GM21360 (cell line): ENCODE results near the gene GTF2A2.
"Not testable (repeated sequence)": the region's sequence is repeated elsewhere in the genome, so short reads cannot be mapped to it uniquely, and the experiment has no call there.

ENCODE experiments used
- ATAC-seq: cut with Tn5 transposase; IDR thresholded peaks from one replicate; pipeline ENCODE4 v1.9.1; 2021; ENCODE audit warnings: mild to moderate bottlenecking, moderate library complexity; ENCODE audit not compliant: unreplicated experiment

The GTF2A2 gene

DNA sequence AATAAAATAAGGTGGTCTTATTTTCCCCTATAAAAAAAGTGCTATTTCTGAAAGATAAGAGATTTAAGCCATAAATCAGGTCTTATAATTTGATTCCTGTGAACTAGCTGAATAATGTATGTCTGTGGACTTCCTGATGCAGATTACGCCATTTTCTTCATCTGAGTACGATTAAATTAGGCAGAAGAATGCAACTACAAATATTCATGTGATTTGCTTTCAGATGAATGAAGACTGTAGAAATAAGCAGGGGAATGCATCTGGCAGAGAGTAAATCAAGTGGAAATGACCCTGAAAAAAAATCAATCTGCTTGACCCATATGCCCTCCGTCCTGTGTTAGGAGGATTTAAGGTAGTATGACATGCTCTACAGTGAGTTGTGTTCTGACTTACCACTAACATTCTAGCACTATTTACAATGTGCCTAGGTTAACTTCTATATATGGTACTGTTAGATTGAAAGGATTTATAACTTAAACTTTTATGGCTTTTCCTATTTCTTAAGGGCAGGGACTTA, 17.1 kb upstream of the GTF2A2 start:
- ATAC-seq: no peak

DNA sequence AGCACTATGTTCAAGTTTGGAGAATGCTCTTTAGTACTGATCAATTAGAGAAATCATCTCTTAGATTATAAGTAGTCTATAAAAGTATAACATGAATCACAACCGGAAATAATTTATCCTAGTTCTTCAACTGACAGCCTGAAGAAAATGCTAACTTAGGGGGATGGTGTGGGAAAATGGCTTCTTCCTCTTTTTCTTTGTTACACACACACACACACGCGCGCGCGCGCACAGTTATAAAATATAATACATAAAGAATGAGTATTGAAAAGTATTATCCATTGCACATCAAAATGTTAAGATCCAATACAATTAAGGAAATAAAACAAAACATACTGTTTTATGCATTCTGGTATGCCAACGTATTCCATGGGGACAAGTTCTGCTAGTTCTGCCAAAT, 11.2 kb upstream of the GTF2A2 start:
- ATAC-seq: no peak

DNA sequence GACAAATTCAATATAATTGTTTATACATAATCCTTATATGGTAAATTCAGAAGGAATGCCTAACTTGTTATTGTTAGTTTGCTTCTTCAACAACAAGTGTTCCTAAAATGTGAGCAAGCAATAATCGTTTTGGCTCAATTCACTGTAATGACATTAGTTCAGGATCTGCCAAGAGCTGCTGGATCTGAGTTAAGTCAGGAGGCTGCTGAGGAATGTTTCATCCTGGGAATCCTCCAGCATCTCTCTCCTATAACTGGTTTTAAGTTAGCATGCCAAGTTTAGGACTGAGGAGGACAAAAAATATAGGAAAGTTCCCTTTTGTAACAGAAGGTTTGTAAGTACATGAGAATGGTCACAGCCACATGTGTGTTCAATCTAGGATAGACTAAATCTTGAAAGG, 4.9 kb upstream of the GTF2A2 start:
- ATAC-seq: no peak

DNA sequence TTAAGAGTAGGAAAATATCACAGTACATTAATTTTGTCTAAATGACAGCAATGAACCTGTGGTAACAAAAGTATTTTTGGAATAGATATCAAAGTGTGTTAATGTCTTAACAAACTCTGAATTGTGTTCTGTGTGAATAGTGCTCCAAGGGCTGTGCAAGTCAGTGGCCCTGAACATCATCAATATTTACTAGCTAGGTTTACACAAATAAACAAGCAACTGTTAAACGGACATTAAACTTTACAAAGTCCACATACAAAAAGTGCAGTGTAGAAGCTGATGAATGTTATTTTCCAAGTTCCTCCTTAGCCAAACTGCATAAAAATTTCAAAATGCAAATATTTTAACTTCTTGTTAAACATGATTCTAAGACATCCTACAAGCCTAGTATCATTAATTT, 2.1 kb upstream of the GTF2A2 start:
- no peak for ATAC-seq

DNA sequence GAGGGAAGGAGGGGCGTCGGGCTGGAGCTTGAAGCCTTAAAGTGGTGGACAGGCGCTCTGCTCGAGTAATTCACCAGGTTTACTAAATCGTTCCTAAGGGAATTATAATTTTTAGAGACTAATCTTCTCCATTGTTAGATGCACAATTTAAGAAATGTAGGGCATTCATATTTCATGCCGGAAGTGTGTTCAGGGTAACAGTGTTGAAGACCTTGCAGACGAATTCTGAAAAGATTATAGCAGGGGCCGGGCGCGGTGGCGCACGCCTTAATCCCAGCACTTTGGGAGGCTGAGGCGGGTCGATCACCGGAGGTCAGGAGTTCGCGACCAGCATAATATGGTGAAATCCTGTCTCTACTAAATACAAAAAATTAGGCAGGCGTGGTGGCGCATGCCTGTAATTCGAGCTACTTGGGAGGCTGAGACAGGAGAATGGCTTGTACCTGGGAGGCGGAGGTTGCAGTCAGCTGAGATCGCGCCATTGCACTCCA, 365 bp upstream of the GTF2A2 start:
- ATAC-seq: no peak

DNA sequence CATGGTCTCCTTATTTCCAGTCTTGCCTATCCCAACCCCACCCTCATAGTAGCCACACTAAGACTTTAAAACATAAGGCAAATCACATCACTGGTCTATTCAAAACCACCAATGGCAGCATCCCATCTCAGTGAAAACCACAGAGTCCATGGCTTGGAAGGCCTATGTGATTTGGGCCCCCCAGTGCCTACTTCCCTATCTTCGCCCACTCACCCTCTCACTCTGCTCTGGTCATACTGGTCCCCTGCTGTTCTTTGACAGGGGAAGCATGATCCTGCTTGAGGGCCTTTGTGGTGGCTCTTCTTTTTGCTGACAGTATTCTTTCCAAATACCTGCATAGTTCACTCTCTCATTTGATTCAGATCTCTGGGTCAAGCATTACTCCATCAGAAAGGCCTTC, 3.3 kb downstream of the GTF2A2 start:
- ATAC-seq: no peak

DNA sequence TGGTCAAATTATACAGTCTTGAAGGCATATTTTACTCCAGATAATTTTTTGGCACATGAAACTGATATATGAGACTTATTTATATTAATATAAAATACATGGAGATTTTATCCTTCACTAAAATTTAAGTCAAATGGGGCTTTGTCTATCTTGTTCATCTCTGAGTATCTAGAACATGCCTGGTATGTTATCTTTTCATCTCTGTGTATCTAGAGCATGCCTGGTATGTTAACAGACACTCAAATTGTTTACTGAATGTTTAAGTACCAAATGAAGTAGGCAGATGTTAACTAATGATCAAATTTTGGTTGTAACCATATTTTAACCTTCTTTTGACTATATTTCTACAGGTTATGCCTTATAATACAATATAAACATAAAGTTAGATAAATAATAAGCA, 7.7 kb downstream of the GTF2A2 start:
- no peak for ATAC-seq

DNA sequence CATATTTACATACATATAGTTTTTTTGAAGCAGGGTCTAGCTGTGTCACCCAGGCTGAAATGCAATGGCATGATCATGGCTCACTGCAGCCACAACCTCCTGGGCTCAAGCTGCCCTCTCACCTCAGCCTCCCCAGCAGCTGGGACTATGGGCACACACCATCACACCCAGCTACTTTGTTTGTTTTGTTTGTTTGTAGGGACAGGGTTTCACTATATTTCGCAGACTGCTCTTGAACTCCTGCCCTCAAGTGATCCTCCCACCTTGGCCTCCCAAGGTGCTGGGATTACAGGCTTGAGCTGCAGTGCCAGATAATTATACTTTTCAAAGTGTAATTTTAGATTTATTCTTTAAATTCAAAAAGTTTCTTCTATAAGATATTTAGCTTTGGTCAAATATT, 10.2 kb downstream of the GTF2A2 start:
- ATAC-seq: no peak

DNA sequence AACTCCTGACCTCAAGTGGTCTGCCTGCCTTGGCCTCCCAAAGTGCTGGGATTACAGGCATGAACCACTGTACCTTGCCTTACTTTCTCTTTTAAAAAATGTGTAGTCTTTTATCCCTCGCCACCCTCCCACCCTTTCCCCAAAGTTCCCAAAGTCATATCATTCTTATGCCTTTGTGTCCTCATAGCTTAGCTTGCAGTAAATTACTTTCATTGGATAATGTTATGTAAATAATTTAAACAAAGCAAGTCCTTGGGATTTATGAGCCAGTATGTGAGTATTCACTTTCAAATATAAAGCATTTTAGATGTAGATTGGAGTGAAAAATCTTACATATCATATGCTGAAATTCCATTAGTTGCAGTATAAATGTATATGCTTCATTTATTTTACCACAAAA, 11.0 kb downstream of the GTF2A2 start:
- ATAC-seq: no peak

DNA sequence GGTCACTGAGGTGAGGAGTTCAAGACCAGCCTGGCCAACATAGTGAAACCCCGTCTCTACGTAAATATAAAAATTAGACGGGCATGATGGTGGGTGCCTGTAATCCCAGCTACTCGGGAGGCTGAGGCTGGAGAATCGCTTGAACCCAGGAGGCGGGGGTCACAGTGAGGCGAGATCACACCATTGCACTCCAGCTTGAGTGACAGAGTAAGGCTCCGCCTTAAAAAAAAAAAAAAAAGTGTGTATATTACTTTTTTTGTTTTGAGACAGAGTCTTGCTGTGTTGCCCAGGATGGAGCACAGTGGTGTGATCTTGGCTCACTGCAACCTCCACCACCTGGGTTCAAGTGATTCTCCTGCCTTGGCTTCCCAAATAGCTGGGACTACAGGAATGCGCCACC, 11.5 kb downstream of the GTF2A2 start:
- ATAC-seq: not testable (repeated sequence)

DNA sequence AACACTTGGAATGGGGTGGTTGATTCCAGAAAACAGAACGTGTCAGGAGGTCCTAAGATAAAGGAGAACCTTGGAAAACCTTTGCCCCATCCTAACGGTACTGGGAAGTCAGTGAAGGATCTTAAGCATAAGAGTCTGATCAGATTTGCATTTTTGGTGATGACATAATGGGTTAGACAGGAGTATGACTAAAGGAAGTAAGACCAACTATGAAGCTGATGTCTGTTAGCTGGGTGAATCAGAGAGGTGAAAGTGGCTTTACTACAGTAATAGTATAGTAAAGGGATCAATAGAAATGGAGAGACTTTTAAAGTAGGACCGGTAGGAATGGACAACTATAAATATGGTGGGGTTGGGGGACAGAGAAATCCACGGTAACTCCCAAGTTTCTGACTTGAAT, 12.6 kb downstream of the GTF2A2 start:
- no peak for ATAC-seq

DNA sequence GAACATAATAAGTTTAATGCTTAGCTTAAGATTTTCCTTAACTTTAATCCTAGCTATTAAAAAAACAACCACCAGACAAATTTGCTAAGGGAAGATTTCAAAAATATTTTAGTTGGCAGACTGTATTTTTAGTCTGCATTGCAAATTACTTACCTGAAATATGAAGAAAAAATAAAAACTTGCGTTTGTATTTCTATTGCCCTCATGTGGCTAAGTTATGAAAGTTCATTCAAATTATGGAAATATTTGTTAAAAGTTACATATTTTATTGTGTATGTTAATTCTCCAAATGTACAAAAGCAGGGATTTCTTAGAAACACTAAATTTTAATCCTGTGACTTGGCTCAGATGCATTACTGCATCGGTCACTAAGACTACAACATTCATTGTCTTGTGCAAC, 15.0 kb downstream of the GTF2A2 start:
- no peak for ATAC-seq

DNA sequence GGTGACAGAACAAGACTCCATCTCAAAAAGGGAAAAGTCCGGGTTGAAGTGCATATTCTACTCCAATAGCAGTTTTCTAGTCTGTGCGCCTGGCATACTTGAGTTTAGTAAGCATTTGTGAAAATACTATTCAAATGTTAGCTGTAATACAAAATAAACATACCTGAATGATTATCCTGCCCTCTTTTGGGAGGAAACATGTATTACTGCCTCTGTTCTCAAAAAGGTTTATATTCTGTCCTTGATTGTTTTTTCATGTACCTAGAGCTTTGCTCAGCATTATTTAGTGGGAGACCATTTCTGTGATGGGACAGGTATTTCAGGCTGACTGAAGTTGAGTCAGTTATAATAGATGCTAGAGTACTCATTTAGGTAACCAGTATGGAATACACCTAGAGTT, 19.8 kb downstream of the GTF2A2 start:
- ATAC-seq: not testable (repeated sequence)

DNA sequence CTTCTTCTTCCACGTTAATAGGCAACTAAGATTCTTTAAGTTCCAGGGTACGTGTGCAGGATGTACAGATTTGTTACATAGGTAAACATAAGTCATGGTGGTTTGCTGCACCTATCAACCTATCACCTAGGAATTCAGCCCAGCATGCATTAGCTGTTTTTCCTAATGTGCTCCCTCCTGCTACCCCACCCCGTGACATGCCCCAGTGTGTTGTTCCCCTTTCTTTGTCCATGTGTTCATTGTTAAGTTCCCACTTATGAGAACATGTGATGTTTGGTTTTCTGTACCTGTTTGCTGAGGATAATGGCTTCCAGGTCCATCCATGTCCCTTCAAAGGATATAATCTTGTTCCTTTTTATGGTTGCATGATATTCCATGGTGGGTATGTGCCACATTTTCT, 21.1 kb downstream of the GTF2A2 start:
- ATAC-seq: no peak

DNA sequence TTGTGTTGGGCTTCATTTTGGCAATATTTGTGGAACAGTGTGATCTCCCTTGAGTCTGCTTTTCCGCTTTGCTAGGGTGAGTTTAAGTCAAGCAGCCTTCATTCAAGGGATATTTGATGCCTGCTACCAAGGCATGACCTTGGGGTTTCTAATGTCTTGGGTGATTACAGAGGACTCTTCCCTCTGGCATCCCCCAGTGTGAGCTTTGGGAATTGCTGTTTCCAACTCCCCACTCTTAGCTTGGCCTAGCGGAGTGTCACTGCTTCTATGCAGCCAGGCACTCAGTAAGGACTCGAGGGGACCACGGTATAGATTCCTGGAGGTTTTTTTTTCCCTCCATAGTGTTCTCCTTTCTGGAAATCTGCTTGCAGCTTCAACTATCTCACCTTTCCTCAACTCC, 24.6 kb downstream of the GTF2A2 start:
- ATAC-seq: no peak

DNA sequence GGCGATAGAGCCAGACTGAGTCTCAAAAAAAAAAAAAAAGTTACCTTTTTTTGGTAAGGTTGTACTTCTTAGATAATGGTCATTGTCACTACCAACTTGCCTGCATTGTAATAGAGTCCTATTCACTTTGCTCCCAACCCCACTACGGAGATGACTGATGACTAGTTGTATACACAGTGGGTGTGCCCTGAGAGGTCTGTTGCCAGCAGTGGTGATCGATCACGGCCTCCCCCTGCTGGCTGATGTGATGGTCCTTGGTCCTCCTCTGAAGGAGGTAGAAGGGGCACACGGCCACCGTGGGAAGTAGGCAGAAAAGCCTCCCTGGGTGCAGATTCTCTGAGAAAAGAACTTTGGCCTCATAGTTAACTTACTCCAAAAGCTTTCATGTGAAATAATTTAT, 35.0 kb downstream of the GTF2A2 start:
- no peak for ATAC-seq

DNA sequence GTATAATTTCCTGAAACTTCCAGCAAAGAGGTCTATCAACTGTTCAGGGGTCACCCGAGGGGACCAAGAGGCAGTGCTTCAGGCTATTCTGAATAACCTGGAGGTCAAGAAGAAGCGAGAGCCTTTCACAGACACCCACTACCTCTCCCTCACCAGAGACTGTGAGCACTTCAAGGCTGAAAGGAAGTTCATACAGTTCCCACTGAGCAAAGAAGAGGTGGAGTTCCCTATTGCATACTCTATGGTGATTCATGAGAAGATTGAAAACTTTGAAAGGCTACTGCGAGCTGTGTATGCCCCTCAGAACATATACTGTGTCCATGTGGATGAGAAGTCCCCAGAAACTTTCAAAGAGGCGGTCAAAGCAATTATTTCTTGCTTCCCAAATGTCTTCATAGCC, 38.9 kb downstream of the GTF2A2 start:
- no peak for ATAC-seq

DNA sequence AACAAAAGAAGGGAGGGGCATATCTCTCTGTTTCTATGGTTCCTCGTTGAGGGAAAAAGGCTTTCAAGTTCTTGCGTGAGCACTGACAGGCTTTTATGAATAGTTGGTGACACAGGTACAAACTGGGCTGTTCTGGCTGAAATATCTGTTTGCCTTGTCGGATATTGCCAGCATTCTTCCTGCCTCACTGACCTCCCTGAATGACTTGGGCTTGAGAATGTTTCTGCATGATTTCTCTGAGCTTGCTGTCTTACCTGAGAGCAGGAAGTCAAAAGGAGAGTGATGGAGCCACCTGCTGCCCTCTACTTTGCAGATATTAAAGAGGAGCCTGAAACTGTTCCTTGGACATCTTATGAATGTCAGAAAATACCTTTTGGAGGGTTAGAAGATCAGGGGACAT, 40.9 kb downstream of the GTF2A2 start:
- no peak for ATAC-seq

DNA sequence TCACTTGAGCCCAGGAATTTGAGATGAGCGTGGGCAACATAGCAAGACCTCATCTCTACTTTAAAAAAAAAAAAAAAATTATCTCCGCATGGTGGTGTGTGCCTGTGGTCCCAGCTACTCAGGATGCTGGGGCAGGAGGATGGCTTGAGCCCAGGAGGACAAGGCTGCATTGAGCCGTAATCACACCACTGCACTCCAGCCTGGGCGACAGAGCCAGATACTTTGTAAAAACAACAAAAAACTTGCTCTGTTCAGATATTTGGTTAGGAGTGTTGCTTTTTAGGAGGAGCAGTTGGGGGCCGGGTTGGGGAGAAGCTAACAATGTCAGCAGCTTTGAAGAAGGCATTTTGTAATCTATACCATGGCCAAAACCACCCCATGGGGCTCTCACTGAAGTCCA, 41.7 kb downstream of the GTF2A2 start:
- ATAC-seq: no peak

DNA sequence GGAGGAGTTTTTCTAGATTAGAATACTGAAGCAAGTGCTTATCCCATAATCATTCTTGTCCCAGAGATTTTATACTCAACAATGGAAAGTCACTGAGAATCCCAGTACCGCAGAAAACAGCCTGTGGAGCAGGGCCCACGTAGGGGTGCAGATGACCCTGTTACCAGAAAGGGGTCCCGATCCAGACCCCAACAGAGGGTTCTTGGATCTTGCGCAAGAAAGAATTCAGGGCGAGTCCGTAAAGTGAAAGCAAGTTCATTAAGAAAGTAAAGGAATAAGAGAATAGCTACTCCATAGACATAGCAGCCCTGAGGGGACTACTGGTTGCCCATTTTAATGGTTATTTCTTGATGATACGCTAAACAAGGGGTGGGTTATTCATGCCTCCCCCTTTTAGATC, 43.2 kb downstream of the GTF2A2 start:
- ATAC-seq: no peak

DNA sequence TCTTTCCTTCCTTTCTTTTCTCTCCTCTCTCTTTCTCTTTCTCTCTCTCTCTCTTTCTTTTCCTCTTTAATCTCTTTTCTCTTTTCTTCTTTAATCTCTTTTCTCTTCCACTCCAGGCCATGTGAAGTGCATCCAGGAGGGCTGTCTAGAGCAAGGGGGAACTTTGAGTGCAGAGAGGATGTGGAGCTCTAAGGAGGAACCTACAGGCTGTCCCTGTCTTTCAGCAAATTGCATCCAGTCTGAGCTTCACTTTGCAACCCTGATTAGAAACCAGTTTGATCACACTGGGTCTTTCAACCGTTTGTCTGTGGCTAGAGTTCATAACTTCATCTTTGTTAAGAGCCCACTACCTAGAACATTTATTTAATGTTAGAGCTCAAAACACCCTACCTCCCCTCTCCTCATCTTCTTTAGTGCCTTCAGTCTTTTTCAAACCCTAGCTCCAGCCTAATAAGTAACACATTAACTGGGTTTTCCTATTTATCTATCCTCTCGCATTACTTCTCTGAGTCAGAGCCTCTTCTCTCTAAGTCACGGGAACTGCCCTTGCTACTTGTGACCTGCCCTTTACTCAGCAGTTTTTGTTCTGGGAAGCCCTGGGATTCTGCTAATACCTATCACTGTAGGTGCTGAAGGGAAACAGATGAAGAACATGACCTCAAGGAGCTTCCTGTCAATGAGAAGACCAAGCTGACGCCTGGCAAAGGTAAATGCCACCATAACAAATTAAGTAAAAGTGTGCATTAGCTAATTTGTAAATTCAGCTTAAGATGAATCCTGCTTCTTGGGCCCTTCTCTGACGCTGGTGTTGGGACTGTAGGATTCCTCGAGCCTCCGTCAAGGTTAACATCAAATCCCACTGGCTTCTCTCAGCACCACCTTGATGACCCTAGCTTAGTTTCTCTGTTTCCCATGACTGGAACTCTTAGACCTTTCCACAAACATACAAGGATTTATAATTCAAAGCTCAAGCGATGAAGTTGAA, 45.7 kb downstream of the GTF2A2 start, which contains the start of gene GCNT3:
GCNT3 (plus strand) TSS at position 508 of the 985 bp plus-strand sequence. CDS start 6,456 bp downstream, outside the sequence.
- ATAC-seq: no peak
